ENCODE measurements around the gene WTAP.
"Not testable (repeated sequence)": the region's sequence is repeated elsewhere in the genome, so short reads cannot be mapped to it uniquely, and the experiment has no call there.

Gene WTAP

GRCh38 chr6:159788753-159789376 lies 61.6 kb downstream of the WTAP start:
- H3K27ac ChIP-seq (ENCODE audit: low read depth, low read length) = peak overlapping the region; percentile 46
- peaks cover 33% of the 10 kb centered on the region for H3K4me1 ChIP-seq (ENCODE audit: control insufficient read depth, insufficient read depth, low read length, unreplicated experiment)
- no peaks in the 10 kb centered on the region for H3K27me3 ChIP-seq (ENCODE audit: insufficient read depth, low read length)
- H3K79me2 ChIP-seq (ENCODE audit: control insufficient read depth, insufficient read depth, low read length, unreplicated experiment) = peaks cover 87% of the 10 kb centered on the region
- H3K36me3 ChIP-seq (ENCODE audit: insufficient read depth, low read length) = peaks cover 46% of the 10 kb centered on the region
- H3K4me3 ChIP-seq (ENCODE audit: low read depth, low read length) = peak overlapping the region; percentile 98
- H2AFZ ChIP-seq (ENCODE audit: low read length, unreplicated experiment) = no peak overlapping the region

DNA sequence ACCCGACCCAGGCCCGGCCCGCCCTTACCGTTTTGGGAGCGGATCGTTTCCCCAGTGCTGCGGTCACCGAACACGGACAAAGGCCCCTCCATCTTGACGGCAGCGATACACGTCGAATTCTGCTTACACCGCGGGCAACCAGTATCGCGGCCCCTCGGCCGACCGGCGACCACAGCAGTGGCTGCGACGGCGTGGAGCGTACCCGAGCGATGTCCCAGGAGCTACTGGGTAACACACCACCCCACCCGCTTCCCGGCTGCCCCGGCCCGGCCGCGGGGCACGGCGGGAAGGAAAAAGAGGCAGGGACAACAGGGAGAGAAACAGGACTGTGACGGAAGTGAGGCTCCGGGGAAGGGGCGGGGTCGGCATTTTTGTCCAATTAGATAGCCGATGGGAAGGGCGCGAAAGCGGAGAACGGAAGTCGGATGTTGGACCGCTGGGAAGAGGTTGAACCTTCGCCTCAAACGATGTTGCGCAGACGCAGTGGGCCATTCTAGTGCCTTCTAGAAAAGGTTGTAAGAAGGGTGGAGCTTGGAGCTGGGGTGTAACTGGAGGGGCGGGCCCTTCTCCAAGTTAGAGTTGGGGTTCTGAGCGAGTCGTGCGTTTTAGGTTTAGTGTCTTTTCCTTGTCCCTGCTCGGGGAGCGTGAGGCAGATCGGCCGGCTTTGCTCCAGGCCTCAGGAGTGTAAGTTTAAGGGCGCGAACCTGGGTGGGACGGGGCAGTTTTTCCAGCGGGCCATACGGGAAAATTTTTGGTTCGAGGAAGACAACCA lies 62.3 kb downstream of the WTAP start, which contains the start of gene TCP1:
Gene TCP1 (minus strand): TSS at position 226 of the 772 bp plus-strand sequence. CDS start 134 bp downstream, at position 92.
- Histone ChIP-seq H3K4me1 (ENCODE audit: control insufficient read depth, insufficient read depth, low read length, unreplicated experiment) (peaks cover 33% of the 10 kb centered on the region), H3K4me3 (ENCODE audit: low read depth, low read length) (peak within 1 kb of the TSS; percentile 98), H2AFZ (ENCODE audit: low read length, unreplicated experiment) (peak within 1 kb of the TSS; percentile 94), H3K79me2 (ENCODE audit: control insufficient read depth, insufficient read depth, low read length, unreplicated experiment) (peaks cover 86% of the 10 kb centered on the region), H3K27me3 (ENCODE audit: insufficient read depth, low read length) (no peaks in the 10 kb centered on the region), H3K27ac (ENCODE audit: low read depth, low read length) (peak within 1 kb of the TSS; percentile 77), H3K36me3 (ENCODE audit: insufficient read depth, low read length) (peaks cover 49% of the 10 kb centered on the region)

- peak within 1 kb of the TSS; percentile 94 for H2AFZ ChIP-seq (ENCODE audit: low read length, unreplicated experiment)
- H3K36me3 ChIP-seq (ENCODE audit: insufficient read depth, low read length) = peaks cover 41% of the 10 kb centered on the region
- peak within 1 kb of the TSS; percentile 98 for H3K4me3 ChIP-seq (ENCODE audit: low read depth, low read length)
- H3K4me1 ChIP-seq (ENCODE audit: control insufficient read depth, insufficient read depth, low read length, unreplicated experiment) = peaks cover 29% of the 10 kb centered on the region
- peak within 1 kb of the TSS; percentile 77 for H3K27ac ChIP-seq (ENCODE audit: low read depth, low read length)
- no peaks in the 10 kb centered on the region for H3K27me3 ChIP-seq (ENCODE audit: insufficient read depth, low read length)
- H3K79me2 ChIP-seq (ENCODE audit: control insufficient read depth, insufficient read depth, low read length, unreplicated experiment) = peaks cover 78% of the 10 kb centered on the region
Observed at GRCh38 chr6:159790149-159790955, 63.0 kb downstream of the WTAP start, which contains the start of gene MRPL18. Gene MRPL18 (plus strand): TSS chr6:159790467. CDS start chr6:159790588, 121 bp downstream.

DNA sequence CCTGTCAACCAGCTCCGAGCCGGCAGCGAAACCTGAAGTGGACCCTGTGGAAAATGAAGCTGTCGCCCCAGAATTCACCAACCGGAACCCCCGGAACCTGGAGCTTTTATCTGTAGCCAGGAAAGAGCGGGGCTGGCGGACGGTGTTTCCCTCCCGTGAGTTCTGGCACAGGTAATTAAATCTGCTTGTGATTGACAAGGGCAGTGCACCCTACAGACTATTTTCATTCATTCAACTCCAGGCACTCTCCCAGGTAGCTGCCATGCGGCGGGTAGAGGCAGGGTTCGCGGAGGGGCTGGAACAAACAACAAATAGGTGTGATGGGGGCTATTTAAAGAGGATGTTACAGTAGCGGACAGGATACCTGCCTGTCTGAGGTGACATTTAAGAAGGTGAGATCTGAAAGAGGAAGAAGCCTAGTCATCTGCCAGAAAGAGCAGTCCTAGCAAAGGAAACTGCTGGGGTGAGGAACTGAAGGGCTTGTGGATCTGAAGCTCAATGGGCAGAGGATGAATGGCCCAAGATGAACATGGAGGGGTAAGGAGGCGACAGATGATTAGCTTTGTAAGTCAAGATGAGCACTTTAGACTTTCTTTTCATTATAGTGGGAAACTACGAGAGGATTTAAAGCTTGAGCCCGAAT lies 63.8 kb downstream of the WTAP start:
- Histone ChIP-seq H3K27ac (ENCODE audit: low read depth, low read length) (peak overlapping the region; percentile 77), H2AFZ (ENCODE audit: low read length, unreplicated experiment) (peak overlapping the region; percentile 94), H3K36me3 (ENCODE audit: insufficient read depth, low read length) (peaks cover 34% of the 10 kb centered on the region), H3K79me2 (ENCODE audit: control insufficient read depth, insufficient read depth, low read length, unreplicated experiment) (peaks cover 70% of the 10 kb centered on the region), H3K4me3 (ENCODE audit: low read depth, low read length) (peak overlapping the region; percentile 98), H3K4me1 (ENCODE audit: control insufficient read depth, insufficient read depth, low read length, unreplicated experiment) (peaks cover 27% of the 10 kb centered on the region), H3K27me3 (ENCODE audit: insufficient read depth, low read length) (no peaks in the 10 kb centered on the region)

GRCh38 chr6:159794976-159795375 lies 67.7 kb downstream of the WTAP start:
- not testable (repeated sequence) for H3K4me3 ChIP-seq (ENCODE audit: low read depth, low read length); H2AFZ ChIP-seq (ENCODE audit: low read length, unreplicated experiment); H3K27ac ChIP-seq (ENCODE audit: low read depth, low read length); H3K27me3 ChIP-seq (ENCODE audit: insufficient read depth, low read length)
- peaks cover 46% of the 10 kb centered on the region for H3K36me3 ChIP-seq (ENCODE audit: insufficient read depth, low read length)
- H3K4me1 ChIP-seq (ENCODE audit: control insufficient read depth, insufficient read depth, low read length, unreplicated experiment) = peaks cover 12% of the 10 kb centered on the region
- peaks cover 37% of the 10 kb centered on the region for H3K79me2 ChIP-seq (ENCODE audit: control insufficient read depth, insufficient read depth, low read length, unreplicated experiment)

DNA sequence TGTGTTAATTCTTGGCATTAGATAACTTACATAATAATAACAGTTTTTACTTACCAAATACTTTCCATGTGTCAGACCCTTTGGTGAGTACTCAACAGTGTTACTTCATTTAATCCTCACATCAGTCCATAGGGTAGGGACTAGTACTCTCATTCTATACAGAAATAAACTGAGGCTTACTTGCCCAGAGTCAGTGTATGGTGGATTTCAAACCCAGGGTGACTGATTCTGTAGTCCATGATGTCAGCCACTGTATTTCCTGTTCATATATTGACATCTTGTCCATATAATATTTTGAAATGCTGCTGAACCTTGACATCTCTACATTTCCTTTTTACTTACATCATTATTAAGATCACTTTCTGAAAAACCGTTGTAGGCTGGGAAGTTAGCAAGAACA lies 70.2 kb downstream of the WTAP start:
- H3K79me2 ChIP-seq (ENCODE audit: control insufficient read depth, insufficient read depth, low read length, unreplicated experiment) = peaks cover 14% of the 10 kb centered on the region
- no peak overlapping the region for H2AFZ ChIP-seq (ENCODE audit: low read length, unreplicated experiment)
- H3K27me3 ChIP-seq (ENCODE audit: insufficient read depth, low read length) = no peaks in the 10 kb centered on the region
- peaks cover 42% of the 10 kb centered on the region for H3K36me3 ChIP-seq (ENCODE audit: insufficient read depth, low read length)
- H3K27ac ChIP-seq (ENCODE audit: low read depth, low read length) = no peak overlapping the region
- no peak overlapping the region for H3K4me3 ChIP-seq (ENCODE audit: low read depth, low read length)
- H3K4me1 ChIP-seq (ENCODE audit: control insufficient read depth, insufficient read depth, low read length, unreplicated experiment) = peaks cover 2% of the 10 kb centered on the region

GRCh38 chr6:159800141-159800865 lies 73.0 kb downstream of the WTAP start, which contains the start of gene PNLDC1:
Gene PNLDC1 (plus strand): TSS chr6:159800276. CDS start chr6:159800308, 32 bp downstream.
- H3K36me3 ChIP-seq (ENCODE audit: insufficient read depth, low read length) = peaks cover 29% of the 10 kb centered on the region
- H3K27me3 ChIP-seq (ENCODE audit: insufficient read depth, low read length) = no peaks in the 10 kb centered on the region
- no peaks in the 10 kb centered on the region for H3K4me1 ChIP-seq (ENCODE audit: control insufficient read depth, insufficient read depth, low read length, unreplicated experiment)
- H2AFZ ChIP-seq (ENCODE audit: low read length, unreplicated experiment) = no peak within 1 kb of the TSS
- no peaks in the 10 kb centered on the region for H3K79me2 ChIP-seq (ENCODE audit: control insufficient read depth, insufficient read depth, low read length, unreplicated experiment)
- no peak within 1 kb of the TSS for H3K27ac ChIP-seq (ENCODE audit: low read depth, low read length)
- H3K4me3 ChIP-seq (ENCODE audit: low read depth, low read length) = no peak within 1 kb of the TSS

DNA sequence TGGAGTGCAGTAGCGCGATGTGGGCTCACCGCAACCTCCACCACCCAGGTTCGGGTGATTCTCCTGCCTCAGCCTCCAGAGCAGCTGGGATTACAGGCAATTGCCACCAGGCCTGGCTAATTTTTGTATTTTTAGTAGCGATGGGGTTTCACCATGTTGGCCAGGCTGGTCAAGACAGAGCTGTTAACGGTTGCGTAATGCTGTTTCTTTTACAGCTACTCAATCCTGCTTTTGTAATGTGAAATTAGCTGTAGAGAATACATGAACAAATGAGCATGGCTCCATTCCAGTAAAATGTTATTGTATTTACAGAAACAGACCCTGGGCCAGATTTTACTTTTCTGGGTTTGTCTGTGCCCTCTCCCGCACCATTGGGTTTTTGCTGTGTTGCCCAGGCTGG lies 74.6 kb downstream of the WTAP start:
- H3K4me1 ChIP-seq (ENCODE audit: control insufficient read depth, insufficient read depth, low read length, unreplicated experiment) = no peaks in the 10 kb centered on the region
- no peak overlapping the region for H3K27ac ChIP-seq (ENCODE audit: low read depth, low read length)
- H3K27me3 ChIP-seq (ENCODE audit: insufficient read depth, low read length) = no peaks in the 10 kb centered on the region
- no peaks in the 10 kb centered on the region for H3K79me2 ChIP-seq (ENCODE audit: control insufficient read depth, insufficient read depth, low read length, unreplicated experiment)
- H3K36me3 ChIP-seq (ENCODE audit: insufficient read depth, low read length) = peaks cover 26% of the 10 kb centered on the region
- no peak overlapping the region for H2AFZ ChIP-seq (ENCODE audit: low read length, unreplicated experiment)
- H3K4me3 ChIP-seq (ENCODE audit: low read depth, low read length) = no peak overlapping the region

DNA sequence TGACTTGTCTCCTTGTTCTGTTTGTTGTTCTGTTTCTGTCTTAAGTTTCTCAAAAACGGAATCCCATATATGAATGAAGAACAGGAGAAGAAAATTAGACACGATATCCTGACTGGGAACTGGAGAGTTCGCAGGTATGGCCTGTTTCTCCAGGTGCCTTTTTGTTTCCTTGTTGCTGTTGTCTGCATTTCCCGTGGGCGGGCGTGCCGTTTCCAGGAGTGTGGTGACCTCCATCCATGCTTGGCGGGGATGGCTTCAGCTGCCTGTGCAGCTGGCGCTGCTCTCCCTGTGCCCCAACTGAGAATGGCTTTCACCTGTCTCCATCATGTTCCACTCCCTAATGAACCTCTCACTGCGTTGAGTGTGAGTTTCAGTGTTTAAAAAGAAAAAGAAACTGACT lies 77.2 kb downstream of the WTAP start:
- no peaks in the 10 kb centered on the region for H3K4me1 ChIP-seq (ENCODE audit: control insufficient read depth, insufficient read depth, low read length, unreplicated experiment)
- no peak overlapping the region for H3K4me3 ChIP-seq (ENCODE audit: low read depth, low read length)

More for the DNA sequence above, 77.2 kb downstream of the WTAP start:
- Histone ChIP-seq H3K27ac (ENCODE audit: low read depth, low read length) (no peak overlapping the region), H3K36me3 (ENCODE audit: insufficient read depth, low read length) (0 out of 2 replicates have a peak, but pooled peaks cover under 1% of the 10 kb centered on the region), H2AFZ (ENCODE audit: low read length, unreplicated experiment) (no peak overlapping the region), H3K79me2 (ENCODE audit: control insufficient read depth, insufficient read depth, low read length, unreplicated experiment) (no peaks in the 10 kb centered on the region), H3K27me3 (ENCODE audit: insufficient read depth, low read length) (no peaks in the 10 kb centered on the region)
